ENCODE results near the gene BICD1.

The BICD1 gene

GRCh38 chr12:32420356-32420755, 313.7 kb downstream of the BICD1 start:
- TF ChIP-seq CTCF (conservative IDR thresholded peaks at IDR 0.05) (no peak), ZFX (IDR thresholded peaks at IDR 0.05) (no peak)
- no peak overlapping the region for H3K27ac ChIP-seq

GRCh38 chr12:32423559-32423958, 316.9 kb downstream of the BICD1 start:
- TF ChIP-seq CTCF (conservative IDR thresholded peaks at IDR 0.05), result no peak
- no peak for TF ChIP-seq ZFX (IDR thresholded peaks at IDR 0.05)
- no peak overlapping the region for H3K27ac ChIP-seq

GRCh38 chr12:32431025-32431424, 324.4 kb downstream of the BICD1 start:
- TF ChIP-seq ZFX (IDR thresholded peaks at IDR 0.05), result no peak
- TF ChIP-seq CTCF (conservative IDR thresholded peaks at IDR 0.05), result no peak
- no peak overlapping the region for H3K27ac ChIP-seq
